GM12878 (cell line): ENCODE measurements around the gene NR6A1.

Source experiments
- CBX3 ChIP-seq: fragments of 200-600 bp; sonication (generic); IDR thresholded peaks from 2 replicates; pipeline ENCODE4 v1.6.1; 2016; ENCODE audit warnings: low read depth, borderline replicate concordance
- CTCF ChIP-seq, 3 experiments: IDR thresholded peaks in 2 of 3; conservative IDR thresholded peaks in 1 of 3; 2 replicates each; pipeline ENCODE4 v1.5.1; 2011; ENCODE audit warnings: low read depth in 3 of 3, low read length in 3 of 3, mild to moderate bottlenecking in 3 of 3, control low read depth in 2 of 3, moderate library complexity in 2 of 3, inconsistent platforms in 1 of 3, mixed read lengths in 1 of 3; ENCODE audit not compliant: control insufficient read depth in 2 of 3, insufficient read depth in 1 of 3; ENCODE audit errors: extremely low read depth in 1 of 3
- EZH2 ChIP-seq: IDR thresholded peaks from 2 replicates; pipeline ENCODE4 v1.6.1; 2012; ENCODE audit warnings: low read depth, mild to moderate bottlenecking, control low read depth, inconsistent platforms, low read length, borderline replicate concordance; ENCODE audit not compliant: control insufficient read depth
- MXI1 ChIP-seq: fragments of 150-350 bp; IDR thresholded peaks from 2 replicates; pipeline ENCODE4 v1.6.1; 2011; ENCODE audit warnings: low read depth, mild to moderate bottlenecking, inconsistent platforms, low read length, improper control_type of control experiment
- NBN ChIP-seq: fragments of 450-650 bp; IDR thresholded peaks from 2 replicates; pipeline ENCODE4 v1.6.1; 2016
- POLR2AphosphoS5 ChIP-seq: IDR thresholded peaks from 2 replicates; pipeline ENCODE4 v1.6.1; 2011; ENCODE audit warnings: mild to moderate bottlenecking, low read length, inconsistent platforms
- SUPT20H ChIP-seq: IDR thresholded peaks from 2 replicates; pipeline ENCODE4 v1.6.1; 2011; ENCODE audit warnings: low read depth, mild to moderate bottlenecking, low read length, moderate library complexity, borderline replicate concordance; ENCODE audit not compliant: control insufficient read depth
- TF ChIP-seq, protein P1 (sequence below): fragments of 450-650 bp; IDR thresholded peaks from 2 replicates; pipeline ENCODE4 v1.6.1; 2016; ENCODE audit warnings: mild to moderate bottlenecking, moderate library complexity, borderline replicate concordance
- TF ChIP-seq, protein P2 (sequence below): fragments of 150-350 bp; IDR thresholded peaks from 2 replicates; pipeline ENCODE4 v1.6.1; 2016; ENCODE audit warnings: low read depth, low read length

- TF ChIP-seq POLR2AphosphoS5, result no peak
- TF ChIP-seq CBX3, result no peak
- no peak for TF ChIP-seq CTCF (IDR thresholded peaks at IDR 0.05 in 2 of 3, conservative IDR thresholded peaks at IDR 0.05 in 1 of 3; ENCODE audit: control insufficient read depth in 2 of 3, extremely low read depth in 1 of 3, insufficient read depth in 1 of 3, low read depth in 3 of 3, low read length in 3 of 3)
- no peak for TF ChIP-seq EZH2
- no peak for TF ChIP-seq NBN
- TF ChIP-seq, protein P1, sequence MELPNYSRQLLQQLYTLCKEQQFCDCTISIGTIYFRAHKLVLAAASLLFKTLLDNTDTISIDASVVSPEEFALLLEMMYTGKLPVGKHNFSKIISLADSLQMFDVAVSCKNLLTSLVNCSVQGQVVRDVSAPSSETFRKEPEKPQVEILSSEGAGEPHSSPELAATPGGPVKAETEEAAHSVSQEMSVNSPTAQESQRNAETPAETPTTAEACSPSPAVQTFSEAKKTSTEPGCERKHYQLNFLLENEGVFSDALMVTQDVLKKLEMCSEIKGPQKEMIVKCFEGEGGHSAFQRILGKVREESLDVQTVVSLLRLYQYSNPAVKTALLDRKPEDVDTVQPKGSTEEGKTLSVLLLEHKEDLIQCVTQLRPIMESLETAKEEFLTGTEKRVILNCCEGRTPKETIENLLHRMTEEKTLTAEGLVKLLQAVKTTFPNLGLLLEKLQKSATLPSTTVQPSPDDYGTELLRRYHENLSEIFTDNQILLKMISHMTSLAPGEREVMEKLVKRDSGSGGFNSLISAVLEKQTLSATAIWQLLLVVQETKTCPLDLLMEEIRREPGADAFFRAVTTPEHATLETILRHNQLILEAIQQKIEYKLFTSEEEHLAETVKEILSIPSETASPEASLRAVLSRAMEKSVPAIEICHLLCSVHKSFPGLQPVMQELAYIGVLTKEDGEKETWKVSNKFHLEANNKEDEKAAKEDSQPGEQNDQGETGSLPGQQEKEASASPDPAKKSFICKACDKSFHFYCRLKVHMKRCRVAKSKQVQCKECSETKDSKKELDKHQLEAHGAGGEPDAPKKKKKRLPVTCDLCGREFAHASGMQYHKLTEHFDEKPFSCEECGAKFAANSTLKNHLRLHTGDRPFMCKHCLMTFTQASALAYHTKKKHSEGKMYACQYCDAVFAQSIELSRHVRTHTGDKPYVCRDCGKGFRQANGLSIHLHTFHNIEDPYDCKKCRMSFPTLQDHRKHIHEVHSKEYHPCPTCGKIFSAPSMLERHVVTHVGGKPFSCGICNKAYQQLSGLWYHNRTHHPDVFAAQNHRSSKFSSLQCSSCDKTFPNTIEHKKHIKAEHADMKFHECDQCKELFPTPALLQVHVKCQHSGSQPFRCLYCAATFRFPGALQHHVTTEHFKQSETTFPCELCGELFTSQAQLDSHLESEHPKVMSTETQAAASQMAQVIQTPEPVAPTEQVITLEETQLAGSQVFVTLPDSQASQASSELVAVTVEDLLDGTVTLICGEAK, result no peak
- TF ChIP-seq, protein P2, sequence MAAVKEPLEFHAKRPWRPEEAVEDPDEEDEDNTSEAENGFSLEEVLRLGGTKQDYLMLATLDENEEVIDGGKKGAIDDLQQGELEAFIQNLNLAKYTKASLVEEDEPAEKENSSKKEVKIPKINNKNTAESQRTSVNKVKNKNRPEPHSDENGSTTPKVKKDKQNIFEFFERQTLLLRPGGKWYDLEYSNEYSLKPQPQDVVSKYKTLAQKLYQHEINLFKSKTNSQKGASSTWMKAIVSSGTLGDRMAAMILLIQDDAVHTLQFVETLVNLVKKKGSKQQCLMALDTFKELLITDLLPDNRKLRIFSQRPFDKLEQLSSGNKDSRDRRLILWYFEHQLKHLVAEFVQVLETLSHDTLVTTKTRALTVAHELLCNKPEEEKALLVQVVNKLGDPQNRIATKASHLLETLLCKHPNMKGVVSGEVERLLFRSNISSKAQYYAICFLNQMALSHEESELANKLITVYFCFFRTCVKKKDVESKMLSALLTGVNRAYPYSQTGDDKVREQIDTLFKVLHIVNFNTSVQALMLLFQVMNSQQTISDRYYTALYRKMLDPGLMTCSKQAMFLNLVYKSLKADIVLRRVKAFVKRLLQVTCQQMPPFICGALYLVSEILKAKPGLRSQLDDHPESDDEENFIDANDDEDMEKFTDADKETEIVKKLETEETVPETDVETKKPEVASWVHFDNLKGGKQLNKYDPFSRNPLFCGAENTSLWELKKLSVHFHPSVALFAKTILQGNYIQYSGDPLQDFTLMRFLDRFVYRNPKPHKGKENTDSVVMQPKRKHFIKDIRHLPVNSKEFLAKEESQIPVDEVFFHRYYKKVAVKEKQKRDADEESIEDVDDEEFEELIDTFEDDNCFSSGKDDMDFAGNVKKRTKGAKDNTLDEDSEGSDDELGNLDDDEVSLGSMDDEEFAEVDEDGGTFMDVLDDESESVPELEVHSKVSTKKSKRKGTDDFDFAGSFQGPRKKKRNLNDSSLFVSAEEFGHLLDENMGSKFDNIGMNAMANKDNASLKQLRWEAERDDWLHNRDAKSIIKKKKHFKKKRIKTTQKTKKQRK, result no peak
- no peak for TF ChIP-seq SUPT20H
- TF ChIP-seq MXI1, result no peak
Observed at GRCh38 chr9:124758061-124758460, 13.1 kb downstream of the NR6A1 start.
